ENCODE measurements around the gene ROCK2.

ROCK2 gene

DNA sequence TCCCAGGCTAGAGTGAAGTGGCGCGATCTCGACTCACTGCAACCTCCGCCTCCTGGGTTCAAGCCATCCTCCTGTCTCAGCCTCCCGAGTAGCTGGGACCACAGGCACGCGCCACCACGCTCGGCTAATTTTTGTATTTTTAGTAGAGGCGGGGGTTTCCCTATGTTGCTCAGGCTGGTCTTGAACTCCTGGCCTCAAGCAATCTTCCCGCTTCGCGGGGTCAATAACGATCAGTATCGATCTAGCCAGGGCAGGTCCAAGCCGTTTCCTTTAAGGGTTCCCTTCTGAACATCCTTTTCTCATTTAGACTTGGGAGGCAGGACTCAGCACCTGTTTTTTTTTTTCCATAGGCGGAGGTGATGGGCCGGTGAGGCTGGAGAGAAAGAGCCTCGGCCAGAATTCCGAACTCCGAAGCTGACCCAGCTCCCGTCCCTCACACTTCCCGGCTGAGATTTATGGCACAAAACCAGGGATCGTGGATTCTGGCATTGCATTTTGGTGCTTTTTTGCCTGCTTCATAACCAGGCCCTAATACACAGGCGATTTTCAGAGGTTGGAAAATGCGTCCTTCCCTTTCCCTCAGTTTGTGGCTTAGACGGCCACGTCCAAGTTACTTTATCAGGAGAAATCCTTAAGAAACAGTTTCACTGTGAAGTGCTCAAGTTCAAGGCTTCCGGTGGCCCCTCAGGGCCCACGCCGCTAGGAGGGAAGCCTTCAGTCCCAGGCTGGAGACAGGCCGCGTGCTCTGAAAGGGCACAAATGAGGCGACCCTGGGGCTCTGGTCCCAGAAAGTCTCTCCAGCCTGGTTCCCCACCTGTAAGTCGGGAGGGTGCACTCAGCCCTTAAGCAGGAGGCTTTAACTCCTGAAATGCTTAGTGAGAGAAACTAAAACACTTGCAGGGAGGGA lies 190.2 kb downstream of the ROCK2 start:
- DNase-seq (ENCODE audit: low read depth): no peak

DNA sequence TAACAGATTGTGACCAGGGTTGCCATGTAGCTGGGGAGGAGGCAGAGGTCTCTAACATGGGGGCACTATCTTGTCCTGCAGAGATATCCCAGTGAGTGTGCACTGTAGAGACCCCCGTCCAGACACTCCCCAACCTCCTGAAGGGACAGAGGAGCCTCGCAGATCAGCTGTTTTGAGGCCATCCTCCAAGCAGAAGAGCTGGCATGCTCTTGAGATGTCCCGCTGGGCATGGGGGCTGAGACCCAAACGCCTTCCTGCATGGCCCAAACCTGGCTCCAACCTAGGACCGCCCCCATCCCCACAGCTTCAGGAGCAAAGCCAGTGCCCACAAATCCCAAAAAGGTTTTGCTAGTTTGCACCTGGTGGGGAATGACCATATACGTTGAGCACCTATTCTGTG lies 191.8 kb downstream of the ROCK2 start:
- no peak for DNase-seq (ENCODE audit: low read depth)

- no peak for DNase-seq (ENCODE audit: low read depth)
Measured at GRCh38 chr2:11147263-11147662, 197.2 kb downstream of the ROCK2 start.

DNA sequence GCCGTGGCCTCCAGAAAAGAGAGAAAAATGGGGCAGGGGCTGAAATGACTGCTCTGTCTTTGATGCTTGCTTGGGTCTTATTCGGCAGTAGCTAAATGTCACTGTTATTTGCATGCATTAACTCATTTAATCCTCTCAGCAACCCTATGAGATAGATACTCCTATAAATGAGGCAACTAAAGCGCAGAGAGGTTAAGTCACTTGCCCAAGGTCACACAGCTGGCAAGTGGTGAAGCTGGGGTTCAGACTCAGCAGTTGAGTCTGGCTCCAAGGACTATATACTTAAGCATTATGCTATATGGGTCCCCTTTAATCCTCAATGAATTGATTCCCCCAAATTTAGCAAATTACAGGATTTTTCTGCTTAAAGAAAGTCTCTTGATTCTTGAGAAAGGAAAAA lies 198.4 kb downstream of the ROCK2 start:
- DNase-seq (ENCODE audit: low read depth): no peak

GRCh38 chr2:11145350-11145749 lies 199.1 kb downstream of the ROCK2 start:
- DNase-seq (ENCODE audit: low read depth): no peak

DNA sequence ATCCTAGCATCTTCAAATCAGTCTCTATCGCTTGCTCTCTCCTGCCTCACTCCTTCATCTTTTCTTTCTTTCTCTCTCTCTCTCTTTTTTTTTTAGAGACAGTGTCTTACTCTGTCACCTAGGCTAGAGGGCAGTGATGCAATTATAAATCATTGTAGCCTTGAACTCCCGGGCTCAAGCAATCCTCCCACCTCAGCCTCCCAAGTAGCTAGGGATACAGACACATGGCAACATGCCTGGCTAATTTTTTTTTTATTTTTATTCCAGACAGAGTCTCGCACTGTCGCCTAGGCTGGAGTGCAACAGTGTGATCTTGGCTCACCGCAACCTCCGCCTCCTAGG lies 199.7 kb downstream of the ROCK2 start:
- DNase-seq (ENCODE audit: low read depth): no peak

DNA sequence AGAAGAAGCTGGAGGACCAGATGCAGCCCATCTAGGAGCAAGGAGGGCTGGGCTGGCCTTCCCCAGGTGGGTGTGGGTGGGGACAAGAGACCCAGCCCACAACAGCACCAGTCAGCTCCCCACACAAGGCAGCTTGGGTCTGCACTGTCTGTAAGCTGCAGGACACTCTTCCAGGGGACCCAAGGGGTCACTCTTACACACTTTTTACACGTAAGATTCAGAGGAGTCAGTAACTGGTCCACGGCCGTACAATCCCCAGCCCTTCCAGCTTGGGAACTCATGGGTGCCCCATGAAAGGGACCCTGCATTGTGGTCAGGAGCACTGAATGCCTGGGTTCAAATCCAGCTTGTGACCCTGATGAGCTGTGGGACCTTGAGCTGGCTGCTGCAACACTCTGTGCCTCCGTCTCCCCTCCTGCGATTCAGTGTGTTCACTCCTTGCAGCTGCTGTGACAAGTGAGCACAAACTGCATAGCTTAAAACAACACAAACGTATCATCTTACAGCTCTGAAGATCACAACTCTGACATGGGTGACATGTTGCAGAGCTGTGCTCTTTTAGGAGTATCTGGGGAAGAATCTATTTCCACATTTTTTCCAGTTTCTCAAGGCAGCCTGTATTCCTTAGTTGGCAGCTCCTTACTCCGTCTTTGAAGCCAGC lies 200.2 kb downstream of the ROCK2 start:
- no peak for DNase-seq (ENCODE audit: low read depth)

GRCh38 chr2:11142987-11143386 lies 201.4 kb downstream of the ROCK2 start:
- no peak for DNase-seq (ENCODE audit: low read depth)

DNA sequence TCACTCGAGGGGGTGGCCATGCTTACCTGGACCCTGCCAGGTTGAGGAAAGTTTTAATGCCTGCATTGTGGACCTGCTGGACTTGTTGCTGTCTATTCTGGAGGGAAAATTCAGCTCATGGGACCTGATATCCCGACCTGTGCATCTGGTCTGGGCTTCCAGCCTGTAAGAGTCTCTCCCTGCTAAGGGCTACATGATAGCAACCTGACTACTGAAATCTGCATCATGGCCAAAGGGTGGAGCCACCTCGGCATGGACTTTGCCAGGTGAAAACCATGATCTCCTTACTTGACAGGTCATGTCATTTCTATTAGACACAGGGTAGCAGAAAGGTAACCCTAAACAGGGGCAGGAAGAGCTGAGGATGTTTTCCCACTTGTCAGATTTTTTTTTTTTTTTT lies 202.1 kb downstream of the ROCK2 start:
- no peak for DNase-seq (ENCODE audit: low read depth)

GRCh38 chr2:11141319-11141718 lies 203.1 kb downstream of the ROCK2 start:
- DNase-seq (ENCODE audit: low read depth): no peak

DNA sequence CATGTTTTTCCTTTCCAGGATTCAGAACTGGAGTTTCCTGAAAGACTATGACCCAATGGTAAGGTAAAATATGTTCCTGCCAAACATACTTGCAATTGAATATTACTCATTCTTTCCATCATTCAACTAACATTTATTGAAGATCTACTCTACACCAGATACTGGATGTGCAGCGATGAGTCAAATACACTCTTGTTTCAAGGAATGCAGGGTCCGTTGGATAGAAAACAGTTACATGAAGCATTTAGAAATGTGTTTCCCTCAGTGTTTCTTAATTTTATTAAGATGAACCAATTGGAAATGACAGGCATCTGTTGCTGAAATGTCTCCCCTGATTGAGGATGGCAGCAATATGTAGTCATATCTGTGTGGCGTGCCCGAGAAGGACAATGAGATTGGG lies 203.9 kb downstream of the ROCK2 start:
- no peak for DNase-seq (ENCODE audit: low read depth)

DNA sequence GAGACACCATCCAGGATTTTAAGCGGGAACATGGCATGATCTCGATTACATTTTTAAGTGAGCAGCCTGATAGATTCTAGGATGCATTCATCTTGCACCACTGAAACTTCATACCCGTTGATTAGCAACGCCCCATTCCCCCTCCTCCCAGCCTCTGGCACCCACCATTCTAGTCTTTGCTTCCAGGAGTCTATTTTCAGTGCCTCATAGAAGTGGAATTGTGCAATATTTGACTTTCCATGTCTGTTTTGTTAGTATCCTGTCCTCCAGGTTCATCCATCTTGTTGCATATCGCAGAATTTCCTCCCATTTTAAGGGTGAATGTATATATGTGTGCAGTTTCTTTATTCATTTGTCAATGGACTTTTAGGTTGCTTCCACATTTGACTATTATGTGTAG lies 210.1 kb downstream of the ROCK2 start:
- no peak for DNase-seq (ENCODE audit: low read depth)

- DNase-seq (ENCODE audit: low read depth): no peak
Measured at GRCh38 chr2:11133936-11134320, 210.5 kb downstream of the ROCK2 start.

DNA sequence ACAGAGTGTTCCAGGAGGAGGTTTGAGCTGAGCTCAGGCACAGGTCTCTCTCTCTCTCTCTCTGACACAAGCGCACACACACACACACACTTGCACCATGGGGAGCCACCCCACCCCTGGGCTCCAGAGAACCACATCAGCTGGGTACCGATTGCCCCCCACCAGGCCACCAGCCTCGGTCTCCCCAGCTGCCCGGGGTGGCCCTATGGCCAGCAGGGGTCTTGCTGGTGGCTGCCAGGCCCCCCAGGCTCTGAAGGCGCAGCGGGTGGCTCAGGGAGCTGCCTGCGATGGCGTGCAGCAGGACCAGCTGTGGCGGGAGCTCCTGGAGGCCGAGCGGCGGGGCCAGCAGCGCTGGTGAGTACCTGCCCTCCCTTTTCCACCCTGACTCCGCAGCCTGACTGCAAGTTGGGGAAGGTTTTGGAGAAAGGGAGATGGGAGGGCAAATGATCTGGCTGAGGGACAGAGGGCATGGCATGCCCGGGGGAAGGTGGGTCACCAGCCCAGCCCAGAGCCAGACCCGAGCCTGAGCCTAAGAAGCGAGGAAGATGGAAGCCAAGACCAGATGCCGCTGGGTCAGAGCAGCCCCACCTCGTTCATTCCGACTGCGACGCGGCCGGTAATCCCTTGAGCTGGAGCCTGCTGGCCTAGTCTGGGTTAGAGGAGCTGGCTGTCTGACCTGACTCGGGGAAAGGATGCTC lies 211.0 kb downstream of the ROCK2 start:
- DNase-seq (ENCODE audit: low read depth): no peak

DNA sequence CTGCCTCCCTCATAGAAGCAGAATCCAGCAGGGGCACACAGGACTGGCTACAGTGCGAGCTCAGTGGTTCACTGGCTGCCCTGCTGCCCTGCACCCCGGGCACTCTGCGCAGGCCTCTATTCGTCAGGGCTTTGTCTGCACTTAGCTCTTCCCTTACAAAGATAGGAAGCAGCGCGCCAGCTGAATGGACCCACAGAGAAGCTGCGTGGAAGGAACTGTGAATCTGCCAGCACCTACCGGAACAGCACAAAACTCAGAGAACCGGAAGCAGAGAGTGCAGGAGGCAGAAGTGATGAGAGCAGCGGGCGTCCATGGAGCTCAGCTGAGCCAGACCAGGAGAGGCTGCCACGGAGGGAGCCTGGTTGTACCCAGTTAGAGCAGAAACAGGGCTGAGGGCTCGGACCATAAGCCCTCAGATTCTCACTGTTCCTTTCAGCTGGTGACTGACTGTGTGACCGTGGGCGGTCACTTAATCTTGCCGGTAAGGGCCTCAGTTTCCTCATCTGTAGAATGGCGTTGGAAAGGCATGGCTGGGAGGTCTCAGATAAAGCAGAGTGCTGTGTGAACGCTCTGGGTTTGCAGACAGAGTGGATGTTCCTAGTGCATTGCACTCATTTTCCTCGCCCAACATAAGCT lies 212.3 kb downstream of the ROCK2 start:
- DNase-seq (ENCODE audit: low read depth): no peak

DNA sequence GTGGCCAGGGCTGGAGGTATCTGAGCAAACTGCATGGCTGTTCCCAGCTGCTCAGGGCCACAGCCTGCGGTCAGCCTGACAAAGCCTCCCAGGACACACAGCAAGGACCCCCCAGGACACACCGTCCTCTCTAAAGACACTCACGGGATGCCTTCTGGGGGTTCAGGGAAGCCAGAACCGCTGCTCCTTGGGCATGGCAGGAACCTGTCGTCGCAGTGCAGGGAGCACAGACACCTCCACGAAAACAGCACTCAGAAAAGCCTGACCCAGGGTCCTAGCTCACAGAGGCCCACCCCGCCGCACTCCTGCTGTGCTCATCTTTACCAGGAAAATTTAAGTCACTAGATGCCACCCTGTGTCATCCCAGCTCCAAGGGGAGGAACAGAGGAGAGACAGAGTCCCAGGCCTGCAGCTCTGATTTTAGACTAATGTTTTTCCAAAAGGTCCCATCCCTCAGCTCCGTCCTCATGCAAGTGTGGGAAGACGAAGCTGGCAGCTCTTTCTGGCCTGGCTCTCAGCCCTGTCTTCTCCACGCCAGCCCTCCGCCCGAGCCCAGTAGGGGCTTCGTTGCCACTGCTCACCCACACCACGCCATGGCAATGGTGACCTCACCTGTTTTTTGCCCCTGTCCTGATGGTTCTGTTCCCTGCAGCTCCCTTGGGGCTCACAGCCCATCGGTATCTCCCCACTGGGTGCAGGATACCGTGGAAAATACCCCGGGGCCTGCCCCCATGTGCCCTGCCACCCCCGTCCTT lies 213.1 kb downstream of the ROCK2 start:
- DNase-seq (ENCODE audit: low read depth): no peak

Data from T follicular helper cell (primary cell).